ENCODE data around the gene SCAF1. TPM values are rescaled to one million over a fixed set of nuclear protein-coding genes. Genes with fewer than 3 reads are reported as not detected.
"Not testable (repeated sequence)": the region's sequence is repeated elsewhere in the genome, so short reads cannot be mapped to it uniquely, and the experiment has no call there.

Gene SCAF1
- polyA plus RNA-seq, 1 donor, result 28.7 TPM

GRCh38 chr19:49609499-49610092 is 32.4 kb upstream of the SCAF1 start:
- DNase-seq, result no peak

- no peak for DNase-seq
These were observed 28.6 kb upstream of the SCAF1 start for GRCh38 chr19:49613374-49613773.

GRCh38 chr19:49614096-49614833 is 27.7 kb upstream of the SCAF1 start:
- DNase-seq, result no peak

GRCh38 chr19:49615861-49616260 is 26.1 kb upstream of the SCAF1 start:
- DNase-seq, result no peak

GRCh38 chr19:49616532-49616931 is 25.5 kb upstream of the SCAF1 start:
- no peak for DNase-seq

GRCh38 chr19:49616945-49617344 is 25.1 kb upstream of the SCAF1 start:
- no peak for DNase-seq

GRCh38 chr19:49617860-49618259 is 24.1 kb upstream of the SCAF1 start:
- DNase-seq, result not testable (repeated sequence)

GRCh38 chr19:49624967-49625910 is 16.8 kb upstream of the SCAF1 start:
- DNase-seq, result no peak

- DNase-seq, result no peak
These were observed 15.8 kb upstream of the SCAF1 start for GRCh38 chr19:49626226-49626625.

- DNase-seq, result no peak
These were observed 12.3 kb upstream of the SCAF1 start for GRCh38 chr19:49629659-49630058.

GRCh38 chr19:49631014-49631588 is 10.9 kb upstream of the SCAF1 start:
- no peak for DNase-seq

GRCh38 chr19:49631610-49632192 is 10.3 kb upstream of the SCAF1 start:
- no peak for DNase-seq

- DNase-seq, result no peak
These were observed 9.4 kb upstream of the SCAF1 start for GRCh38 chr19:49632576-49632975.

GRCh38 chr19:49633273-49633672 is 8.7 kb upstream of the SCAF1 start:
- DNase-seq, result not testable (repeated sequence)

- no peak for DNase-seq
These were observed 6.3 kb upstream of the SCAF1 start for GRCh38 chr19:49635530-49636232.

- no peak for DNase-seq
These were observed 5.6 kb upstream of the SCAF1 start for GRCh38 chr19:49636233-49636932.

- DNase-seq, result no peak
These were observed 3.9 kb upstream of the SCAF1 start for GRCh38 chr19:49637821-49638738.

GRCh38 chr19:49639401-49640112 is 2.5 kb upstream of the SCAF1 start:
- no peak for DNase-seq

Data from left kidney (tissue), 2 donors.